HFF-Myc (cell line): ENCODE results near the gene PRELID1.

Experiments used
- DNase-seq: peaks from one replicate; pipeline ENCODE4 v3.0.0-alpha.2; 2011; ENCODE audit warnings: low read depth; ENCODE audit errors: extremely low read depth
- H3K4me3 ChIP-seq: replicated peaks from 2 replicates; pipeline ENCODE4 v1.5.1; 2011; ENCODE audit warnings: low read depth, mild to moderate bottlenecking, control low read depth, low read length
- CTCF ChIP-seq: IDR thresholded peaks from 2 replicates; pipeline ENCODE4 v1.5.1; 2012; ENCODE audit warnings: mild to moderate bottlenecking, low read depth, low read length, control low read depth; ENCODE audit errors: missing control alignments

PRELID1 gene

GRCh38 chr5:177332031-177332895 lies 28.7 kb downstream of the PRELID1 start:
- DNase-seq, result no peak
- H3K4me3 ChIP-seq, result no peak overlapping the region
- TF ChIP-seq CTCF, result no peak

GRCh38 chr5:177332896-177333260 lies 29.3 kb downstream of the PRELID1 start:
- DNase-seq, result no peak
- no peak for TF ChIP-seq CTCF
- no peak overlapping the region for H3K4me3 ChIP-seq

- DNase-seq, result no peak
- no peak overlapping the region for H3K4me3 ChIP-seq
- TF ChIP-seq CTCF, result no peak
Observed at GRCh38 chr5:177333420-177334154, 30.0 kb downstream of the PRELID1 start.

- H3K4me3 ChIP-seq, result no peak overlapping the region
- no peak for TF ChIP-seq CTCF
- no peak for DNase-seq
Observed at GRCh38 chr5:177334155-177334551, 30.6 kb downstream of the PRELID1 start.

- no peak for DNase-seq
- H3K4me3 ChIP-seq, result no peak overlapping the region
- TF ChIP-seq CTCF, result no peak
Observed at GRCh38 chr5:177334781-177335700, 31.4 kb downstream of the PRELID1 start.

GRCh38 chr5:177335701-177336065 lies 32.1 kb downstream of the PRELID1 start:
- no peak for TF ChIP-seq CTCF
- DNase-seq, result no peak
- H3K4me3 ChIP-seq, result no peak overlapping the region
